HepG2 (cell line): ENCODE data around the gene LEP. TPM values are rescaled to one million over a fixed set of nuclear protein-coding genes. Genes with fewer than 3 reads are reported as not detected.

Experiments
- ATAC-seq: fragments of 200-7000 bp; cut with Tn5 transposase; 3 replicates; pipeline ENCODE4 v1.9.1; 2020; ENCODE audit warnings: mild to moderate bottlenecking, moderate library complexity
- BruUV-seq: library from RNA; stranded (reverse); fragments of 400-500 nt; replicated peaks from 2 replicates; lab custom pipeline; 2021; lab: Mats Ljungman, UMichigan
- CTCF ChIA-PET: fragments of 300-600 bp; formaldehyde crosslinking; extraction: SDS; loops from one replicate; lab custom pipeline; 2021; ENCODE audit warnings: low total read pairs, inconsistent platforms, low intra/inter-chr PET ratio; lab: Yijun Ruan, JAX
- POLR2A ChIA-PET: fragments of 350-600 bp; sonication (Branson Sonifier 250); formaldehyde crosslinking; loops from one replicate; lab custom pipeline; 2020; ENCODE audit warnings: antibody characterized with exemption, inconsistent platforms; lab: Yijun Ruan, JAX
- DNase-seq: peaks from one replicate; pipeline ENCODE4 v3.0.0-alpha.2; 2015; ENCODE audit warnings: low spot score
- FAIRE-seq: peaks from 3 replicates; lab custom pipeline; 2011; peaks lifted over from hg19 to GRCh38; lab: Jason Lieb, UNC
- H2AFZ ChIP-seq: one replicate; pipeline ENCODE4 v1.6.1; 2011; ENCODE audit warnings: low read length, inconsistent platforms
- H3K27ac ChIP-seq: fragments of 300-600 bp; 3 replicates; pipeline ENCODE4 v1.8.0; 2011; ENCODE audit warnings: mixed run types, mild to moderate bottlenecking, mixed read lengths, low read length, inconsistent platforms; ENCODE audit not compliant: insufficient read depth; ENCODE audit errors: extremely low read length
- H3K27me3 ChIP-seq, 2 experiments: fragments of 200-600 bp in 1 of 2; 2 replicates in 1 of 2; 3 replicates in 1 of 2; pipeline versions ENCODE4 v1.6.0 to v1.8.0; 2011; ENCODE audit warnings: low read length in 2 of 2, mild to moderate bottlenecking in 2 of 2, moderate library complexity in 2 of 2, inconsistent platforms in 1 of 2; ENCODE audit not compliant: insufficient read depth in 2 of 2, control insufficient read depth in 1 of 2
- H3K36me3 ChIP-seq, 2 experiments: fragments of 200-600 bp in 1 of 2; replicated peaks in 1 of 2; 2 replicates in 1 of 2; 3 replicates in 1 of 2; pipeline versions ENCODE4 v1.5.1 to v1.8.0; 2011; ENCODE audit warnings: low read length in 2 of 2, inconsistent platforms in 1 of 2; ENCODE audit not compliant: insufficient read depth in 2 of 2, control insufficient read depth in 1 of 2
- H3K4me1 ChIP-seq: 2 replicates; pipeline ENCODE4 v1.5.1; 2012; ENCODE audit warnings: low read length, inconsistent platforms; ENCODE audit not compliant: insufficient read depth
- H3K4me2 ChIP-seq: 2 replicates; pipeline ENCODE4 v1.6.0; 2011; ENCODE audit warnings: low read depth, low read length, inconsistent platforms
- H3K4me3 ChIP-seq, 3 experiments: fragments of 200-600 bp in 1 of 3; sonication (generic), shearing (Covaris generic) in 1 of 3; replicated peaks in 1 of 3; 2 replicates each; pipeline ENCODE4 v1.5.1; 2011 to 2016; ENCODE audit warnings: low read length in 3 of 3, inconsistent platforms in 2 of 3, low read depth in 2 of 3, mild to moderate bottlenecking in 2 of 3, control low read depth in 1 of 3, mixed read lengths in 1 of 3; ENCODE audit not compliant: insufficient read depth in 1 of 3
- H3K79me2 ChIP-seq: one replicate; pipeline ENCODE4 v1.6.1; 2011; ENCODE audit warnings: low read length, inconsistent platforms; ENCODE audit not compliant: insufficient read depth
- H3K9ac ChIP-seq: 2 replicates; pipeline ENCODE4 v1.6.0; 2011; ENCODE audit warnings: mild to moderate bottlenecking, low read depth, low read length, inconsistent platforms; ENCODE audit not compliant: insufficient read depth
- H3K9me3 ChIP-seq: 2 replicates; pipeline ENCODE4 v1.5.1; 2012; ENCODE audit warnings: mild to moderate bottlenecking, low read length
- H4K20me1 ChIP-seq: 2 replicates; pipeline ENCODE4 v1.6.0; 2011; ENCODE audit warnings: inconsistent platforms, mild to moderate bottlenecking, low read length, moderate library complexity; ENCODE audit not compliant: insufficient read depth
- BCL6 ChIP-seq: IDR thresholded peaks from 2 replicates; pipeline ENCODE4 v1.6.1; 2016; ENCODE audit warnings: missing genetic modification reagents, missing compliant biosample characterization
- GFI1 ChIP-seq: sonication (generic); formaldehyde crosslinking; IDR thresholded peaks from 2 replicates; pipeline ENCODE4 v1.5.0; 2020; ENCODE audit warnings: missing genetic modification reagents, mild to moderate bottlenecking, borderline replicate concordance
- KIAA2018 ChIP-seq: sonication (generic); formaldehyde crosslinking; IDR thresholded peaks from 2 replicates; pipeline ENCODE4 v1.5.0; 2020; ENCODE audit warnings: mild to moderate bottlenecking, missing genetic modification reagents, borderline replicate concordance
- NCOA1 ChIP-seq: sonication (generic); formaldehyde crosslinking; IDR thresholded peaks from 2 replicates; pipeline ENCODE4 v1.9.0; 2021; ENCODE audit warnings: missing genetic modification reagents
- SYNCRIP ChIP-seq: fragments of 200-400 bp; formaldehyde crosslinking; IDR thresholded peaks from 2 replicates; pipeline ENCODE4 v1.6.1; 2018; ENCODE audit warnings: mild to moderate bottlenecking, low read depth, low read length; ENCODE audit not compliant: insufficient read depth
- ZBTB26 ChIP-seq: IDR thresholded peaks from 2 replicates; pipeline ENCODE4 v1.6.1; 2016; ENCODE audit warnings: missing compliant biosample characterization, missing genetic modification reagents, borderline replicate concordance
- ZNF562 ChIP-seq: sonication (generic); formaldehyde crosslinking; IDR thresholded peaks from 2 replicates; pipeline ENCODE4 v1.8.0; 2022; ENCODE audit warnings: missing genetic modification reagents, borderline replicate concordance
- WGBS: methylation state at CpG from one replicate; pipeline ENCODE4 v1.1.6; 2017; ENCODE audit warnings: low lambda C conversion rate; 5-methylcytosine and 5-hydroxymethylcytosine counted together
- in situ Hi-C: cut with HindIII; loops from 2 replicates; pipeline ENCODE4 v1.10.0; 2017; ENCODE audit warnings: low pct_unique_long_range_greater_than_20kb; ENCODE audit not compliant: extremely low pct_ligation_motif_present
- intact Hi-C: fragments of 100-400 bp; cut with micrococcal nuclease; formaldehyde crosslinking; loops from one replicate; pipeline ENCODE4 v1.10.0; 2022; ENCODE audit not compliant: unreplicated experiment
- polyA plus RNA-seq, 8 experiments: library from polyadenylated mRNA; depleted of rRNA in 3 of 8; stranded (reverse) in 7 of 8; unstranded in 1 of 8; fragments of >200 nt; fragmentation: Illumina TruSeq in 4 of 8; extraction: Trizol in 4 of 8; gene quantifications; 2 replicates each; pipeline versions ENCODE4 v1.2.1 to v1.2.3, GENCODE V29; 2011 to 2016; ENCODE audit warnings: low read depth in 4 of 8, missing spikeins in 1 of 8, mixed read lengths in 1 of 8; ENCODE audit not compliant: insufficient read depth in 1 of 8
- total RNA-seq, 5 experiments: library from RNA; depleted of rRNA; stranded (reverse); fragments of >200 nt; fragmentation: Illumina TruSeq; extraction: Trizol; gene quantifications; 2 replicates each; pipeline ENCODE4 v1.2.3, GENCODE V29; 2016; ENCODE audit warnings: low read depth in 1 of 5

Gene LEP
- total and polyA plus RNA-seq, 2 of the 13 experiments (the other 11 are each of a cell fraction or from before 2014, with no cell fraction given), result 0.05 TPM; not detected in 1

DNA sequence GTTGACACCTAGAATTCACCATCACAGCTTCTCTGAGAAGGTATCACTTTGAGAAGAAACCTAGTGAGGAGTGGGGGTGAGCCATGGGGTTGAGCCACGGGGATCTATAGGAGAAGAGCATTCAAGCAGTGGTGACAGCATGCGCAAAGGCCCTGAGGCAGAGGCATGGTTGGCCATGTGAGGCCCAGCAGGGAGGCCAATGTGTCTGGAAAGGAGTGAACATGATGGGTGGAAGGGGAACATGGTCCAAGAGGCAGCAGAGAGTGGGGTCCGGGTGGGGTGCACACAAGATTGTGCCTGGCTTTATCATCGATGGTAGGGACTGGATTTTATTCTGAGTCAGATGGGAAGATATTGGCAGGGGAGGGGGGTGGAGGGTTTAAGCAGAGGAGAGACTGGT lies 36.0 kb upstream of the LEP start:
- 48% methylated on average over 4 of the region's 4 CpGs for WGBS
- Histone ChIP-seq H3K9me3 (no peaks in the 10 kb centered on the region), H4K20me1 (peaks cover 2% of the 10 kb centered on the region; the same call in 1 of the 2 replicates), H3K4me1 (no peaks in the 10 kb centered on the region), H3K4me3 (no peak overlapping the region), H3K27ac (no peak overlapping the region), H3K4me2 (no peak overlapping the region), H3K36me3 (no peaks in the 10 kb centered on the region), H3K27me3 (peaks cover 6 to 73% of the 10 kb centered on the region in 2 experiments; a peak in 4 of 5 replicates), H2AFZ (no peak overlapping the region), H3K79me2 (no peaks in the 10 kb centered on the region), H3K9ac (no peak overlapping the region)
- FAIRE-seq, result no peak
- TF ChIP-seq SYNCRIP (no peak), GFI1 (no peak), ZBTB26 (CRISPR knock-in tag) (no peak), KIAA2018 (no peak), ZNF562 (CRISPR knock-in tag) (no peak), NCOA1 (CRISPR knock-in tag) (no peak), BCL6 (CRISPR knock-in tag) (no peak)
- BruUV-seq, result no TSS peak
- ATAC-seq, result no peak
- ChIA-PET CTCF (no interaction called here), POLR2A (no interaction called here)
- DNase-seq, result no peak
- in situ Hi-C loops, result loop anchor here (5.0 kb wide), 1 partner anchor 68 kb away; no protein-coding TSS in a partner anchor
- intact Hi-C loops, result loop anchor here (5.0 kb wide), 1 partner anchor 168 kb away; no protein-coding TSS in a partner anchor
